Measurements from ENCODE around the gene FAM163B.

Gene FAM163B

GRCh38 chr9:133590231-133590855 lies 18.8 kb downstream of the FAM163B start:
- Histone ChIP-seq H3K4ac (ENCODE audit: low read depth, low read length) (no peak overlapping the region), H3K14ac (ENCODE audit: low read length) (no peak overlapping the region), H2BK12ac (ENCODE audit: low read length) (no peak overlapping the region), H3K18ac (ENCODE audit: low read length) (no peak overlapping the region), H3K27me3 (ENCODE audit: insufficient read depth, low read length) (no peaks in the 10 kb centered on the region), H2BK120ac (ENCODE audit: insufficient read depth, low read length, poor library complexity) (no peak overlapping the region), H3K36me3 (ENCODE audit: control insufficient read depth in 1 of 2, insufficient read depth in 2 of 2, low read length in 2 of 2) (no peaks in the 10 kb centered on the region), H4K12ac (ENCODE audit: low read depth, low read length) (no peak overlapping the region), H3K9ac (ENCODE audit: low read length) (no peak overlapping the region), H3K9me3 (ENCODE audit: insufficient read depth, low read depth, low read length) (peaks cover 9% of the 10 kb centered on the region), H4K8ac (ENCODE audit: low read depth, low read length) (no peak overlapping the region), H4K91ac (ENCODE audit: low read depth, low read length) (no peak overlapping the region), H3K4me1 (ENCODE audit: control insufficient read depth in 1 of 2, insufficient read depth in 2 of 2, low read length in 2 of 2) (peaks cover 15 to 21% of the 10 kb centered on the region in 2 experiments), H3K23ac (ENCODE audit: low read length) (no peak overlapping the region), H3K4me3 (ENCODE audit: low read depth, low read length) (no peak overlapping the region), H2BK5ac (ENCODE audit: low read depth, low read length, poor library complexity) (no peak overlapping the region), H3K4me2 (ENCODE audit: low read length) (no peak overlapping the region), H3K27ac (ENCODE audit: low read depth, low read length) (no peak overlapping the region), H2AFZ (ENCODE audit: insufficient read depth, low read length, poor library complexity) (no peak overlapping the region), H3K79me1 (ENCODE audit: low read length) (peaks cover 16% of the 10 kb centered on the region), H3K79me2 (ENCODE audit: control insufficient read depth, insufficient read depth, low read length, poor library complexity) (peaks cover 2% of the 10 kb centered on the region), H2AK5ac (ENCODE audit: low read length) (no peak overlapping the region)
- DNase-seq: no peak
- 100% methylated on average over 2 of the region's 20 CpGs for WGBS (ENCODE audit: extremely low coverage, insufficient coverage, insufficient read length)

- Histone ChIP-seq H3K18ac (ENCODE audit: low read length) (no peak overlapping the region), H2BK12ac (ENCODE audit: low read length) (no peak overlapping the region), H3K9ac (ENCODE audit: low read length) (no peak overlapping the region), H4K91ac (ENCODE audit: low read depth, low read length) (no peak overlapping the region), H2BK5ac (ENCODE audit: low read depth, low read length, poor library complexity) (no peak overlapping the region), H3K27me3 (ENCODE audit: insufficient read depth, low read length) (no peaks in the 10 kb centered on the region), H3K4me2 (ENCODE audit: low read length) (no peak overlapping the region), H4K8ac (ENCODE audit: low read depth, low read length) (no peak overlapping the region), H3K79me1 (ENCODE audit: low read length) (peaks cover 22% of the 10 kb centered on the region), H3K4me3 (ENCODE audit: low read depth, low read length) (no peak overlapping the region), H3K4me1 (ENCODE audit: control insufficient read depth in 1 of 2, insufficient read depth in 2 of 2, low read length in 2 of 2) (peaks cover 22 to 28% of the 10 kb centered on the region in 2 experiments), H2BK120ac (ENCODE audit: insufficient read depth, low read length, poor library complexity) (no peak overlapping the region), H4K12ac (ENCODE audit: low read depth, low read length) (no peak overlapping the region), H3K23ac (ENCODE audit: low read length) (no peak overlapping the region), H3K27ac (ENCODE audit: low read depth, low read length) (no peak overlapping the region), H2AFZ (ENCODE audit: insufficient read depth, low read length, poor library complexity) (no peak overlapping the region), H3K36me3 (ENCODE audit: control insufficient read depth in 1 of 2, insufficient read depth in 2 of 2, low read length in 2 of 2) (no peaks in the 10 kb centered on the region), H3K14ac (ENCODE audit: low read length) (no peak overlapping the region), H3K79me2 (ENCODE audit: control insufficient read depth, insufficient read depth, low read length, poor library complexity) (peaks cover 3% of the 10 kb centered on the region), H3K9me3 (ENCODE audit: insufficient read depth, low read depth, low read length) (peaks cover 5% of the 10 kb centered on the region), H3K4ac (ENCODE audit: low read depth, low read length) (no peak overlapping the region), H2AK5ac (ENCODE audit: low read length) (no peak overlapping the region)
- DNase-seq: no peak
- no CpG with 5 or more reads among the region's 19 CpGs for WGBS (ENCODE audit: extremely low coverage, insufficient coverage, insufficient read length)
Measured at GRCh38 chr9:133589454-133590227, 19.5 kb downstream of the FAM163B start.

GRCh38 chr9:133587466-133587865 lies 21.7 kb downstream of the FAM163B start:
- H3K36me3 ChIP-seq (ENCODE audit: control insufficient read depth in 1 of 2, insufficient read depth in 2 of 2, low read length in 2 of 2): no peaks in the 10 kb centered on the region
- H2AFZ ChIP-seq (ENCODE audit: insufficient read depth, low read length, poor library complexity): no peak overlapping the region
- H2BK12ac ChIP-seq (ENCODE audit: low read length): peak overlapping the region; percentile 93
- peak overlapping the region; percentile 86 for H2BK120ac ChIP-seq (ENCODE audit: insufficient read depth, low read length, poor library complexity)
- H2BK5ac ChIP-seq (ENCODE audit: low read depth, low read length, poor library complexity): no peak overlapping the region
- H4K8ac ChIP-seq (ENCODE audit: low read depth, low read length): no peak overlapping the region
- no peak overlapping the region for H3K9ac ChIP-seq (ENCODE audit: low read length)
- no peak overlapping the region for H4K12ac ChIP-seq (ENCODE audit: low read depth, low read length)
- peaks cover 3% of the 10 kb centered on the region for H3K79me2 ChIP-seq (ENCODE audit: control insufficient read depth, insufficient read depth, low read length, poor library complexity)
- H3K4me3 ChIP-seq (ENCODE audit: low read depth, low read length): no peak overlapping the region
- peaks cover 25 to 32% of the 10 kb centered on the region in 2 experiments for H3K4me1 ChIP-seq (ENCODE audit: control insufficient read depth in 1 of 2, insufficient read depth in 2 of 2, low read length in 2 of 2)
- peak overlapping the region; percentile 94 for H4K91ac ChIP-seq (ENCODE audit: low read depth, low read length)
- no peak for DNase-seq
- H3K14ac ChIP-seq (ENCODE audit: low read length): no peak overlapping the region
- no peaks in the 10 kb centered on the region for H3K27me3 ChIP-seq (ENCODE audit: insufficient read depth, low read length)
- H3K4me2 ChIP-seq (ENCODE audit: low read length): no peak overlapping the region
- peak overlapping the region; percentile 30 for H3K18ac ChIP-seq (ENCODE audit: low read length)
- peaks cover 27% of the 10 kb centered on the region for H3K79me1 ChIP-seq (ENCODE audit: low read length)
- H3K9me3 ChIP-seq (ENCODE audit: insufficient read depth, low read depth, low read length): peaks cover 5% of the 10 kb centered on the region
- WGBS (ENCODE audit: extremely low coverage, insufficient coverage, insufficient read length): no CpG with 5 or more reads among the region's 6 CpGs
- H2AK5ac ChIP-seq (ENCODE audit: low read length): peak overlapping the region; percentile 47
- no peak overlapping the region for H3K27ac ChIP-seq (ENCODE audit: low read depth, low read length)
- H3K23ac ChIP-seq (ENCODE audit: low read length): no peak overlapping the region
- H3K4ac ChIP-seq (ENCODE audit: low read depth, low read length): no peak overlapping the region

GRCh38 chr9:133587051-133587450 lies 22.1 kb downstream of the FAM163B start:
- no peak overlapping the region for H3K4me2 ChIP-seq (ENCODE audit: low read length)
- WGBS (ENCODE audit: extremely low coverage, insufficient coverage, insufficient read length): no CpG with 5 or more reads among the region's 8 CpGs

More at GRCh38 chr9:133587051-133587450, 22.1 kb downstream of the FAM163B start:
- H4K8ac ChIP-seq (ENCODE audit: low read depth, low read length): no peak overlapping the region
- peak overlapping the region; percentile 16 for H3K14ac ChIP-seq (ENCODE audit: low read length)
- peak overlapping the region; percentile 94 for H4K91ac ChIP-seq (ENCODE audit: low read depth, low read length)
- no peak overlapping the region for H4K12ac ChIP-seq (ENCODE audit: low read depth, low read length)
- peaks cover 3% of the 10 kb centered on the region for H3K79me2 ChIP-seq (ENCODE audit: control insufficient read depth, insufficient read depth, low read length, poor library complexity)
- H3K4ac ChIP-seq (ENCODE audit: low read depth, low read length): no peak overlapping the region
- H3K4me1 ChIP-seq (ENCODE audit: control insufficient read depth in 1 of 2, insufficient read depth in 2 of 2, low read length in 2 of 2): peaks cover 25 to 32% of the 10 kb centered on the region in 2 experiments
- peak overlapping the region; percentile 93 for H2BK12ac ChIP-seq (ENCODE audit: low read length)
- no peak overlapping the region for H3K18ac ChIP-seq (ENCODE audit: low read length)
- no peak overlapping the region for H3K23ac ChIP-seq (ENCODE audit: low read length)
- H2BK5ac ChIP-seq (ENCODE audit: low read depth, low read length, poor library complexity): peak overlapping the region; percentile 2
- H2AK5ac ChIP-seq (ENCODE audit: low read length): peak overlapping the region; percentile 71
- no peak overlapping the region for H3K27ac ChIP-seq (ENCODE audit: low read depth, low read length)
- H3K9me3 ChIP-seq (ENCODE audit: insufficient read depth, low read depth, low read length): peaks cover 5% of the 10 kb centered on the region
- H2AFZ ChIP-seq (ENCODE audit: insufficient read depth, low read length, poor library complexity): no peak overlapping the region
- H3K4me3 ChIP-seq (ENCODE audit: low read depth, low read length): no peak overlapping the region
- peaks cover 27% of the 10 kb centered on the region for H3K79me1 ChIP-seq (ENCODE audit: low read length)
- peak overlapping the region; percentile 86 for H2BK120ac ChIP-seq (ENCODE audit: insufficient read depth, low read length, poor library complexity)
- no peak for DNase-seq
- no peak overlapping the region for H3K9ac ChIP-seq (ENCODE audit: low read length)
- no peaks in the 10 kb centered on the region for H3K27me3 ChIP-seq (ENCODE audit: insufficient read depth, low read length)
- no peaks in the 10 kb centered on the region for H3K36me3 ChIP-seq (ENCODE audit: control insufficient read depth in 1 of 2, insufficient read depth in 2 of 2, low read length in 2 of 2)

Data from trophoblast cell (in vitro differentiated cells and primary cell).